ENCODE data around the gene CCDC71L.

CCDC71L gene

DNA sequence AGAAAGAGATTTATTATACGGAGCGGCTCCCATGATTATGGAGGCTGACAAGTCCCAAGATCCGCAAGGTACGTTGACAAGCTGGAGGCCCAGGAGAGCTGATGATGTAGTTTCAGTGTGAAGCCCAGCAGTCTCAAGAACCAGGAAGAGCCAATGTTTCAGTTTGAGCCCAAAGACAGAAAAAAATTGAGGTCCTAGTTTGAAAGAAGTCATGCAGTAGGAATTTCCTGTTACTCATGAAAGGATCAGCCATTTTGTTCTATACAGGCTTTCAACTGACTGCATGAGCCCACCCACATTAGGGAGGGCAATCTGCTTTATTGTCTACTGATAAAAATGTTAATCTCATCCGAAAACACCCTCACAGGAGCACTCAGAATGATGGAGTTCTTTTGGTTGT lies 51.5 kb downstream of the CCDC71L start:
- DNase-seq (ENCODE audit: low read depth in 2 of 2, low spot score in 1 of 2) = no peak

DNA sequence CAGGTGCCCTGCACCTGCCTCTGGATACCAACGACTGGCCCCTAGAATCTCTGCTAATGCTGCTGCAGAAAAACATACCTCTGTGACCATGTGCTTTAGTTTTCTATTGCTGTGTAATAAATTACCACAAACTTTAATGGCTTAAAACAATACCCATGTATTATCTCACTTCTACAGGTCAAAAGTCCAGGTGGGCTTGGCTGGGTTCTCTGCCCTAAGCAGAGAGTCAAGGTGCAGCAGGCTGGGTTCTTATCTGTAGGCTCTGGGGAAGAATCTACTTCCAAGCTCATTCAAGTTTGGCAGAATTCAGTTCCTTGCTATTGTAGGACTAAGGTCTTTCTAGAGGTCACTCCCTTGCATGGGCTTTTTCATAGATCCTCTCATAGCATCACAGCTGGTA lies 52.3 kb downstream of the CCDC71L start:
- no peak for DNase-seq (ENCODE audit: low read depth in 2 of 2, low spot score in 1 of 2)
